Measurements from ENCODE around the gene MRPL24.
"Not testable (repeated sequence)": the region's sequence is repeated elsewhere in the genome, so short reads cannot be mapped to it uniquely, and the experiment has no call there.

MRPL24 gene

GRCh38 chr1:156740741-156741480 lies at the start of gene MRPL24:
TSS of gene MRPL24 (minus strand) at chr1:156741088. CDS start at chr1:156738704, 2,384 bp downstream.
- DNase-seq (ENCODE audit: low spot score): peak; percentile 95

- no peak for DNase-seq (ENCODE audit: low spot score)
Observed at GRCh38 chr1:156789621-156790318, 48.9 kb upstream of the MRPL24 start.

GRCh38 chr1:156788136-156788535 lies 47.2 kb upstream of the MRPL24 start:
- no peak for DNase-seq (ENCODE audit: low spot score)

- no peak for DNase-seq (ENCODE audit: low spot score)
Observed at GRCh38 chr1:156786640-156787039, 45.8 kb upstream of the MRPL24 start.

GRCh38 chr1:156785458-156785857 lies 44.6 kb upstream of the MRPL24 start:
- no peak for DNase-seq (ENCODE audit: low spot score)

- DNase-seq (ENCODE audit: low spot score): no peak
Observed at GRCh38 chr1:156781585-156782186, 40.8 kb upstream of the MRPL24 start.

GRCh38 chr1:156777573-156777972 lies 36.7 kb upstream of the MRPL24 start:
- DNase-seq (ENCODE audit: low spot score): no peak

- no peak for DNase-seq (ENCODE audit: low spot score)
Observed at GRCh38 chr1:156776942-156777341, 36.1 kb upstream of the MRPL24 start.

- DNase-seq (ENCODE audit: low spot score): no peak
Observed at GRCh38 chr1:156775799-156776198, 34.9 kb upstream of the MRPL24 start.

- DNase-seq (ENCODE audit: low spot score): no peak
Observed at GRCh38 chr1:156773607-156774006, 32.7 kb upstream of the MRPL24 start.

GRCh38 chr1:156772728-156773497 lies 32.0 kb upstream of the MRPL24 start:
- DNase-seq (ENCODE audit: low spot score): no peak

GRCh38 chr1:156772222-156772621 lies 31.3 kb upstream of the MRPL24 start:
- no peak for DNase-seq (ENCODE audit: low spot score)

- DNase-seq (ENCODE audit: low spot score): no peak
Observed at GRCh38 chr1:156768610-156769295, 27.9 kb upstream of the MRPL24 start.

- no peak for DNase-seq (ENCODE audit: low spot score)
Observed at GRCh38 chr1:156767879-156768604, 27.2 kb upstream of the MRPL24 start.

- peak; percentile 90 for DNase-seq (ENCODE audit: low spot score)
Observed at GRCh38 chr1:156767101-156767878, 26.4 kb upstream of the MRPL24 start, which contains the start of gene PRCC. TSS of gene PRCC (plus strand) at chr1:156767535. CDS start at chr1:156767772, 237 bp downstream.

GRCh38 chr1:156766298-156767100 lies 25.6 kb upstream of the MRPL24 start:
- DNase-seq (ENCODE audit: low spot score): peak; percentile 49

- no peak for DNase-seq (ENCODE audit: low spot score)
Observed at GRCh38 chr1:156765666-156766065, 24.8 kb upstream of the MRPL24 start.

- not testable (repeated sequence) for DNase-seq (ENCODE audit: low spot score)
Observed at GRCh38 chr1:156765136-156765535, 24.2 kb upstream of the MRPL24 start.

- DNase-seq (ENCODE audit: low spot score): no peak
Observed at GRCh38 chr1:156760796-156761104, 19.9 kb upstream of the MRPL24 start.

Data from germinal center (tissue), 1 donor.